HG03378 (cell line): Measurements from ENCODE around the gene TNXB.
"Not testable (repeated sequence)": the region's sequence is repeated elsewhere in the genome, so short reads cannot be mapped to it uniquely, and the experiment has no call there.

ENCODE experiments used
- ATAC-seq: cut with Tn5 transposase; IDR thresholded peaks from one replicate; pipeline ENCODE4 v1.9.1; 2021; ENCODE audit warnings: mild to moderate bottlenecking, moderate library complexity; ENCODE audit not compliant: unreplicated experiment

Gene TNXB

GRCh38 chr6:32113386-32114352 lies 4.5 kb upstream of the TNXB start:
- no peak for ATAC-seq

GRCh38 chr6:32112431-32112980 lies 3.4 kb upstream of the TNXB start:
- no peak for ATAC-seq

GRCh38 chr6:32111424-32112066 lies 2.4 kb upstream of the TNXB start:
- no peak for ATAC-seq

GRCh38 chr6:32110632-32111031 lies 1.5 kb upstream of the TNXB start:
- ATAC-seq, result no peak

- no peak for ATAC-seq
These were observed 625 bp upstream of the TNXB start for GRCh38 chr6:32109765-32110160.

GRCh38 chr6:32108727-32109113 lies 418 bp downstream of the TNXB start:
- no peak for ATAC-seq

GRCh38 chr6:32108094-32108627 lies 977 bp downstream of the TNXB start:
- no peak for ATAC-seq

GRCh38 chr6:32107406-32107805 lies 1.7 kb downstream of the TNXB start:
- no peak for ATAC-seq

- ATAC-seq, result no peak
These were observed 3.7 kb downstream of the TNXB start for GRCh38 chr6:32105433-32105832.

- ATAC-seq, result no peak
These were observed 6.9 kb downstream of the TNXB start for GRCh38 chr6:32102255-32102654.

- not testable (repeated sequence) for ATAC-seq
These were observed 8.9 kb downstream of the TNXB start for GRCh38 chr6:32100251-32100650.

- no peak for ATAC-seq
These were observed 11.8 kb downstream of the TNXB start for GRCh38 chr6:32097364-32097763.

- ATAC-seq, result no peak
These were observed 12.5 kb downstream of the TNXB start for GRCh38 chr6:32096394-32097258.

GRCh38 chr6:32096087-32096393 lies 13.1 kb downstream of the TNXB start:
- no peak for ATAC-seq

GRCh38 chr6:32095338-32096086 lies 13.6 kb downstream of the TNXB start:
- ATAC-seq, result no peak

GRCh38 chr6:32092760-32093497 lies 16.2 kb downstream of the TNXB start:
- no peak for ATAC-seq

GRCh38 chr6:32089082-32089828 lies 19.9 kb downstream of the TNXB start:
- ATAC-seq, result no peak

GRCh38 chr6:32088487-32089049 lies 20.6 kb downstream of the TNXB start:
- ATAC-seq, result no peak
